Right lobe of liver (tissue), 6 donors: Measurements from ENCODE around the gene KRTAP5-2. TPM values are rescaled to one million over a fixed set of nuclear protein-coding genes. Genes with fewer than 3 reads are reported as not detected.

Experiments used
- ATAC-seq, 4 donors: fragments of 200-7000 bp; cut with Tn5 transposase; one replicate each; pipeline ENCODE4 v1.9.1; 2020; ENCODE audit warnings: mild to moderate bottlenecking in 4 of 4, moderate library complexity in 4 of 4
- DNase-seq, 3 donors: peaks; one replicate each; pipeline ENCODE4 v3.0.0-alpha.2; 2020
- H3K27ac ChIP-seq, 3 donors: fragments of 200-600 bp; one replicate each; pipeline ENCODE4 v1.8.0; 2022
- H3K27me3 ChIP-seq, 2 donors: fragments of 200-600 bp; one replicate each; pipeline ENCODE4 v1.8.0; 2022
- H3K36me3 ChIP-seq, 4 donors: fragments of 200-600 bp; sonication (generic) in 1 of 4; one replicate each; pipeline versions ENCODE4 v1.5.1 to v1.8.0; 2017 to 2022; ENCODE audit warnings: control low read depth in 1 of 4
- H3K4me1 ChIP-seq, 4 donors: fragments of 200-600 bp; sonication (generic) in 1 of 4; one replicate each; pipeline versions ENCODE4 v1.5.1 to v1.8.0; 2017 to 2022; ENCODE audit warnings: control low read depth in 1 of 4
- H3K4me3 ChIP-seq, 3 donors: fragments of 200-600 bp; one replicate each; pipeline ENCODE4 v1.8.0; 2022
- H3K9me3 ChIP-seq, 4 donors: fragments of 200-600 bp; sonication (generic) in 1 of 4; one replicate each; pipeline versions ENCODE4 v1.5.1 to v1.8.0; 2017 to 2022; ENCODE audit warnings: control low read depth in 1 of 4
- POLR2A ChIP-seq: fragments of 450-650 bp; IDR thresholded peaks from one replicate; pipeline ENCODE4 v1.6.1; 2017; ENCODE audit warnings: antibody characterized with exemption, mild to moderate bottlenecking
- WGBS: methylation state at CpG from one replicate; pipeline ENCODE4 v1.1.6; 2018; ENCODE audit warnings: low coverage, low lambda C conversion rate; ENCODE audit not compliant: insufficient coverage; ENCODE audit errors: missing lambda C conversion rate; 5-methylcytosine and 5-hydroxymethylcytosine counted together
- intact Hi-C, 2 donors: fragments of 100-400 bp; cut with DNase I; formaldehyde crosslinking; loops; one replicate each; pipeline versions ENCODE4 v1.11.2 to v1.14.1; 2022
- total RNA-seq, 6 experiments: library from RNA; depleted of rRNA in 2 of 6; stranded (reverse); fragments of >200 nt in 2 of 6; fragmentation: NEBNext Ultra II Directional in 3 of 6; extraction: Animal tissue kit (Norgen Biotek cat#: 25700) in 3 of 6; gene quantifications; one replicate each; pipeline versions ENCODE4 v1.1.0 to v1.2.4, GENCODE V29; 2016 to 2023
- TF ChIP-seq, protein P1 (sequence below), 4 donors: fragments of 200-600 bp in 3 of 4; fragments of 450-650 bp in 1 of 4; IDR thresholded peaks; one replicate each; pipeline versions ENCODE4 v1.5.1 to v1.8.0; 2016 to 2022; ENCODE audit warnings: antibody characterized with exemption in 4 of 4, mild to moderate bottlenecking in 2 of 4
- donor health status: DM: no; HTN: yes; CAD: no.
- donor health status: DM: no; HTN: no; CAD: no.
- donor health status: DM: no; HTN: no; CAD: no.
- donor health status: DM: no; HTN: yes; CAD: no.
- donor health status: DM: no; HTN: yes; CAD: no.

Gene KRTAP5-2
- total RNA-seq, 6 experiments from 2014 or later: not detected

DNA sequence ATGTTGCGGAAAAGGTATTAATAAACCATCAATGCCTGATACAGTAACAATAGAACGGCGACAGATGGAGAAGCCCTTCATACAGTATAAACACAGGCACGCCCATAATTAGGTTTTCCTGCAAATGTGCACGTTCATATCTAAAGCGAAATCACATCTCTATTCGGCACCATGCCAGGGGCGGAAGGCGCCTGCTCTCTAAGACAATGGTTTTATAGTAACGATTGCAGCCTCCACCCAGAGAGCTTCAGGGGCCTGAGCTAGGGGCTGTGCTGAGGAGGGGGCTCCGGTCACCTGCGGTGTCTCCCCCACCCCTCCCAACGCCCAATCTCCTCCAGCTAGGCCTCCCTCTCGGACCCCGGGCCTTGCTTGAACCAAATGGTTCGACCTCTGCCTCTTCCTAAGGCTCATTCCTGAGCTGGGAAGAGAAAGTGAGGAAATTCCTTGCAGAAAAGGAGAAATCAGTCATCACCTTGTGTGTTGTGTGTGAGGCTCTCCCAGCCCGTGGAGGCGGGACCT, 41.1 kb upstream of the KRTAP5-2 start:
- Histone ChIP-seq H3K36me3 (no peaks in the 10 kb centered on the region), H3K27me3 (no peaks in the 10 kb centered on the region), H3K4me1 (no peaks in the 10 kb centered on the region), H3K27ac (no peak overlapping the region), H3K9me3 (no peaks in the 10 kb centered on the region), H3K4me3 (no peak overlapping the region)
- intact Hi-C loops: loop anchor here in 1 of 2 donors (10.0 kb wide), 1 partner anchor 94 kb away; no protein-coding TSS in a partner anchor
- ATAC-seq (no peak), DNase-seq (no peak)
- TF ChIP-seq, protein P1, sequence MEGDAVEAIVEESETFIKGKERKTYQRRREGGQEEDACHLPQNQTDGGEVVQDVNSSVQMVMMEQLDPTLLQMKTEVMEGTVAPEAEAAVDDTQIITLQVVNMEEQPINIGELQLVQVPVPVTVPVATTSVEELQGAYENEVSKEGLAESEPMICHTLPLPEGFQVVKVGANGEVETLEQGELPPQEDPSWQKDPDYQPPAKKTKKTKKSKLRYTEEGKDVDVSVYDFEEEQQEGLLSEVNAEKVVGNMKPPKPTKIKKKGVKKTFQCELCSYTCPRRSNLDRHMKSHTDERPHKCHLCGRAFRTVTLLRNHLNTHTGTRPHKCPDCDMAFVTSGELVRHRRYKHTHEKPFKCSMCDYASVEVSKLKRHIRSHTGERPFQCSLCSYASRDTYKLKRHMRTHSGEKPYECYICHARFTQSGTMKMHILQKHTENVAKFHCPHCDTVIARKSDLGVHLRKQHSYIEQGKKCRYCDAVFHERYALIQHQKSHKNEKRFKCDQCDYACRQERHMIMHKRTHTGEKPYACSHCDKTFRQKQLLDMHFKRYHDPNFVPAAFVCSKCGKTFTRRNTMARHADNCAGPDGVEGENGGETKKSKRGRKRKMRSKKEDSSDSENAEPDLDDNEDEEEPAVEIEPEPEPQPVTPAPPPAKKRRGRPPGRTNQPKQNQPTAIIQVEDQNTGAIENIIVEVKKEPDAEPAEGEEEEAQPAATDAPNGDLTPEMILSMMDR (IDR thresholded peaks at IDR 0.05): no peak
- TF ChIP-seq POLR2A: no peak
- WGBS: 47% methylated on average over 15 of the region's 18 CpGs

DNA sequence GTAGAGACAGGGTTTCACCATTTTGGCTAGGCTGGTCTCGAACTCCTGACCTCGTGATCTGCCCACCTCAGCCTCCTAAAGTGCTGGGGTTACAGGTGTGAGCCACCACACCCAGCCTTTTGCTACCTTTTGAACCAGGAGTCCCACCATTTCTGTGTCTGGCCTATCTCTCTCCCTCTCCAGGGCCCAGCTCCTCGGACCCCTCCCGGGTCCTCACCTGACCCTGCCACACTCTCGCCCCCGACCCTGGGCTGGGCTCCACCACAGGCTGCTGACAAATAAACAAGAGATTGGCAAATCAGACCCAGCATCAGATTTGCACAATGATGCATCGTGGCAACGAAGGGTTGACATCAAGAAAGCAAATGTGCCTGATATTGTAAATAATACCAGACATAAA, 40.2 kb upstream of the KRTAP5-2 start:
- no peak overlapping the region for H3K4me3 ChIP-seq
- no peaks in the 10 kb centered on the region for H3K4me1 ChIP-seq
- intact Hi-C loops: loop anchor here in 1 of 2 donors (10.0 kb wide), 1 partner anchor 94 kb away; no protein-coding TSS in a partner anchor
- no peak for TF ChIP-seq POLR2A
- TF ChIP-seq, protein P1 (IDR thresholded peaks at IDR 0.05): no peak
- H3K27ac ChIP-seq: no peak overlapping the region
- no peaks in the 10 kb centered on the region for H3K36me3 ChIP-seq
- ATAC-seq: no peak
- H3K9me3 ChIP-seq: no peaks in the 10 kb centered on the region
- H3K27me3 ChIP-seq: no peaks in the 10 kb centered on the region
- DNase-seq: no peak
- 58% methylated on average over 8 of the region's 8 CpGs for WGBS

DNA sequence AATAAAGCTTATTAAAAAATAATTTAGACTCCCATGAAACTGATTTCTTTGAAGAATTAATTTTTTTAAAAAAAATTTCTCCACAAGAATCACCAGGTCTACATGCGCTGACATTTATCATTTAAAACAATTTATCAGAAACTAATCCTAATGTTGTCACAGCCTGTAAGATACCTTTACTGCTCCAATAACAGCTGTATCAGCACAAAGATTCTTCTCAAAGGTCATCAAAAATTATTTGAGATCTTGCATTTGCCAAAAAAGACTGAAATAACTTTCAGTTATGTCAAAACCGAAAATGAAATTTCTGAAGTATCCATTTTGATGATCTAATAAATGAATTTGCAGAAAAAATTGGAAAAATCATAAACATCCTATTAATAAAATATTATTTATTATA, 39.5 kb upstream of the KRTAP5-2 start:
- Histone ChIP-seq H3K36me3 (no peaks in the 10 kb centered on the region), H3K9me3 (no peaks in the 10 kb centered on the region), H3K27ac (no peak overlapping the region), H3K4me3 (no peak overlapping the region), H3K27me3 (no peaks in the 10 kb centered on the region), H3K4me1 (no peaks in the 10 kb centered on the region)
- DNase-seq (no peak), ATAC-seq (no peak)
- 78% methylated on average over 2 of the region's 2 CpGs for WGBS
- intact Hi-C loops: loop anchor here in 1 of 2 donors (10.0 kb wide), 1 partner anchor 93 kb away; no protein-coding TSS in a partner anchor
- TF ChIP-seq, protein P1 (IDR thresholded peaks at IDR 0.05): no peak
- TF ChIP-seq POLR2A: no peak

DNA sequence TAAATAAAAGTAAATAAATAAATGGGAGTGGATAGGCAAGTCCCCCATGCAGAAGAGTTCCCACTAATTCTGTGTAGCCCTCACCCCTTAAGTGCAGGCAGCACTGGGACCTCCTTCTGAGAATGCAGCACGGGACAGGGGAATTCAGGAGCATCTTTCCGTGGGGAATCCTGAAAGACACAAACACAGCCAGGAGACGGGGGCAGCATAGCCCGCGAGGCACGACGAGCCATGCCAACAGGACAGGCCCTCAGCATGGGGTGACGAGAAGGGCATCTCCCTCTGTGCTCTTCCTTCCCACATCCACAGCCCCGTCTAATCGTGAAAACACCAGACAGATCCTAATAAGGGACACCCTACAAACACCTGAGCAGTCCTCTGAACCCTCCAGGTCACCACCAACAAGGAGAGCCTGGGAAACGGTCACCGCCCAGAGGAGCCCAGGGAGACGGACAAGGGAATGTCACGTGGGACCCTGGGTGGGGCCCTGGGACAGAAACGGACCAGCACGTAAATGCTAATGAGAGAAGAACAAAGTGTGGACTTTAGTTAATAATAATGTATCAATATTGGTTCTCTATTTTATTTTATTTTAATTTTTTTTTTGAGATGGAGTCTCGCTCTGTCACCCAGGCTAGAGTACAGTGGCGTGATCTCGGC, 38.3 kb upstream of the KRTAP5-2 start:
- TF ChIP-seq, protein P1 (IDR thresholded peaks at IDR 0.05): no peak
- TF ChIP-seq POLR2A: no peak
- 82% methylated on average over 12 of the region's 19 CpGs for WGBS
- H3K9me3 ChIP-seq: no peaks in the 10 kb centered on the region
- H3K4me1 ChIP-seq: no peaks in the 10 kb centered on the region
- H3K36me3 ChIP-seq: no peaks in the 10 kb centered on the region
- DNase-seq (no peak), ATAC-seq (no peak)
- intact Hi-C loops: loop anchor here in 1 of 2 donors (10.0 kb wide), 1 partner anchor 92 kb away; no protein-coding TSS in a partner anchor
- H3K27ac ChIP-seq: no peak overlapping the region
- H3K4me3 ChIP-seq: no peak overlapping the region
- H3K27me3 ChIP-seq: no peaks in the 10 kb centered on the region
